HS-5 (cell line): ENCODE results near the gene SLC9A3.
"Not testable (repeated sequence)": the region's sequence is repeated elsewhere in the genome, so short reads cannot be mapped to it uniquely, and the experiment has no call there.

Experiments used
- DNase-seq: peaks from one replicate; pipeline ENCODE4 v3.0.0-alpha.2; 2012; ENCODE audit warnings: low read depth

Gene SLC9A3

DNA sequence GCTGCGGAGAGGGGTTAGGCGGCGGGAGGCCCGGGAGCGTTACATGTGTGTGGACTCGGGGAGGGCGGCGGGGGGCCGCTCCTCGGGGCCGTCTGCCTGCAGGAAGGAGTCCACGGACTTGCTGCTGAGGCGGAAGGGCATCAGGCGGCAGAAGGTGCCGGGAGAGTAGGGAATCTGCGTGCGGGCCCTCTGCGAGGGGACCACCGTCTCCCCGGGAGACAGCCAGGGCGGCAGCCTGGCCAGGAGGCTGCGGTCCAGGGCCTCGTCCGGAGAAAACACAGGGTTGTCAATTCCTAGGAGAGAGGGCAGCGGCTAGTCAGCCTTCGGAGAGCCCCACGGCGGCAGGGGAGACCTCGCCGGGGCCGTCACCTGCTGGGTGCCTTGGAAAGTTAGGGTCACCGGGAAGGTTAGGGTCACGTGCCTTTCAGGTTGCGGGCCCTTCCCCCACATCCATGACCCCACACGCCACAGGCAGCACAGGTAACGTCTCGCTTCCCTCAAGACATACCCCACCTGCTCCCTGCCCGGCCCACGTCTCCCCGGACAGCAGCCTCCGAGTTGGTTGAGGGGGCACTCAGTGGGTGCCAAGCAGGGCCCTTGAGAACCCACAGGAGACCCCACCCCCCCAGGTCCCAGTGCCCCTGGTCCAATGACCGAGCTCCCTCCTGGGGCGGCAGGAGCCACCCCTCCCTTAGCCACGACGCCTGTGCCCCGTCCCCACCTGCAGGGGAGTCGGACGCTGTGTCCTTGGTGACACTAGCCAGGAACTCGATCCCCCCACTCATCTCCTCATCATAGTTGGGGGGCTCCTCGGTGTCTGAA lies 49.2 kb downstream of the SLC9A3 start:
- DNase-seq, result no peak

DNA sequence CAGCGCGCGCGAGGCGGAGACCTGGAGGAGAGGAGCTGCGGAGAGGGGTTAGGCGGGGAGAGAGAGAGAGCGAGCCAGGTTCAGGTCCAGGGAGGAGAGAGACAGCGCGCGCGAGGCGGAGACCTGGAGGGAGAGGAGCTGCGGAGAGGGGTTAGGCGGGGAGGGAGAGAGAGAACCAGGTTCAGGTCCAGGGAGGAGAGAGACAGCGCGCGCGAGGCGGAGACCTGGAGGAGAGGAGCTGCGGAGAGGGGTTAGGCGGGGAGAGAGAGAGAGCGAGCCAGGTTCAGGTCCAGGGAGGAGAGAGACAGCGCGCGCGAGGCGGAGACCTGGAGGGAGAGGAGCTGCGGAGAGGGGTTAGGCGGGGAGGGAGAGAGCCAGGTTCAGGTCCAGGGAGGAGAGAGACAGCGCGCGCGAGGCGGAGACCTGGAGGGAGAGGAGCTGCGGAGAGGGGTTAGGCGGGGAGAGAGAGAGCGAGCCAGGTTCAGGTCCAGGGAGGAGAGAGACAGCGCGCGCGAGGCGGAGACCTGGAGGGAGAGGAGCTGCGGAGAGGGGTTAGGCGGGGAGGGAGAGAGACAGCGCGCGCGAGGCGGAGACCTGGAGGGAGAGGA lies 49.9 kb downstream of the SLC9A3 start:
- DNase-seq, result not testable (repeated sequence)

DNA sequence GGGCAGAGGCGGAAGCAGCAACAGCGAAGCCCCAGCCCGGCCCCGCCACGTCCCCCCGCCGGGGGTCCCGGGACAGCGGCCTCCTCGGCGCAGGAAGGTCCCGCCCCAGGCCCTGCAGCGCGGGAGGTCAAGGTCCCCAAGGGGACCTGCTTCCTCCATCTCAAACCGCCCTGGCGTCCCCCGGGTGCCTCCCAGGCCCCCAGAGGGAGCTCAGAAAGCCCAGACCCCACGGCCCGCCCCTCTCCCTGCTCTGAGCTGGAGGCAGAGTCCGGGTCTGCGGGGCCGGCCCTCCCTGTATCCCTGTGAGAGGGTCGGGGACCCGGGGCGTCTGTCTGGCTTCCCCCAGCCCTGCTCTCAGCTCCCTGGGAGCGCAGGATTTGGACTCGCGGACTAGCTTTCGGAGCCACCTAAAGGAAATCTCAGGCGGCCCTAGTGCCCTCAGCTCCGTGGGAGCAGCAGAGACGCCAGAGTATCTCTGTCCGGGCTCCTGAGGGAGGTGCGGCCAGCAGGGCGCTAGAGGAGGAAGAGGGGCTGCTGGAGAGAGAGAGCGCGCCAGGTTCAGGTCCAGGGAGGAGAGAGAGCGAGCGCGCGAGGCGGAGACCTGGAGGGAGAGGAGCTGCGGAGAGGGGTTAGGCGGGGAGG lies 50.6 kb downstream of the SLC9A3 start:
- peak; percentile 39 for DNase-seq

DNA sequence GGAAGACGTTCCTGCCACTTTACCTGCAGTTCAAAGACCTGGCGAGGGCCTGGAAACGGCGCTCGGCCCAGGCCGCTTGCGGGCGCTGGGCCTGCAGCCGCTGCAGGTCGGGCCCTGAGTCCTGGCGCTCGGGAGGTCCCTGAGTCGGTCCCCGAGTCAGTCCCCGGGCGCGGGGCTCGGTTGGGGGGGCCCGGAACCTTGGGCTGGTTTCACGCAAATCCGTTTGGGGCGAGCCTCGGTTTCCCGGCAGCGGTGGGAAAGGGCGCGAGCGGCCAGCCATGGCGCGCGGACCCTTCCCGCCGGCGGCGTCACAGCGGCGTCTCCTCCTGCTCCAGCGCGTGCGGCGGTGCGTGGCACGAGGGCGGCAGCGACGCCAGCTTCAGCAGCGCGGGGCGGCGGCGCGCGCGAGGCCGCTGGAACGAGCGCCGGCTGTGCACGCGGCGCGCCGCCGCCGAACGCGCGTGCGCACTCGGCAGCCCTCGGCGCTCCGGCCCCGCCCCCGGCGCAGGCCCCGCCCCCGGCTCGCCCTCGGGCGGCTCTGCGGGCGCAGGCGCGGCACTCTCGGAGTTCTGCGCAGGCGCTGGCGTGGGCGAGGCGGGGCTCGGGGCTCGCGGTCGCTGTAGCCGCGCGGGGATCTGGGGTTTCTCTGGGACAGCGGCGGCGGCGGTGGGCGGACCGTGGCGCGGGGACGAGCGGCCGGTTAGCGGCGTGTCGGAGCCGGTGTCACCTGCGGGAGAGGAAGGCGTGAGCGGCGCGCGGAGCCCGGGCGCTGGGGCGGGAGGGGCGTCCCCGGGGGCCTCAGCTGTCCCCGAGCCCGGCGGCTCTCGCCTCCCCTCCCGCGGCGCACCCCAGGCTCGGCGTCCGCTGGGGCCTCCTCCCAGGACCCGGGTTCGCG lies 51.3 kb downstream of the SLC9A3 start:
- DNase-seq, result no peak

DNA sequence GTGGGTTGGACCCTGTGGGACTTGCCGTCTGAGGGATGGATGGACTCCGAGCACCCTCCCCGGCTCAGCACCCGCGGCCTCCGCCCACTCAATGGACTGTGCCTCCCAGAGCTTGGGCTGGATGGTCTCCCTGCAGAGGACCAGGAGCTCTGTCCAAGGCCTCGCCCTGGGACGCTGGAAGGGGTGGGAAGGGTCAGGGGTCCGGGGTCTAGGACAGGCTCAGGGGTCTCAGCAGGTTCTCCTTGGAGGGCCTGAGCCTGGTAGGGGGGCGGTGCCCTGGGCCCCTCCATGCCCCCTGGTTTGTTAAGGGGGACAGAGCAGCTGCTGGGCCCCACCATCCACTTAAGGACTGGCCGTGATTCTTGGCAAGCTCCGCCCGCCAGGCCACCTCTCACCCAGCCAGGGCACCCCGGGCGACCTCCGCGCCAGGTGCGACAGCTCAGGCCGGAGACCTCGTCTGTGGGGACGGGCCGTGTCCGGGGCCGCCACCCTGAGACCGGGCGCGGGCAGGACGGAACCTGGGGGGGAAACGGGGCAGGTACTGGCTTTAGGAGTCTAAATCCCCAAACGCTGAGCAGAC lies 52.1 kb downstream of the SLC9A3 start:
- no peak for DNase-seq

DNA sequence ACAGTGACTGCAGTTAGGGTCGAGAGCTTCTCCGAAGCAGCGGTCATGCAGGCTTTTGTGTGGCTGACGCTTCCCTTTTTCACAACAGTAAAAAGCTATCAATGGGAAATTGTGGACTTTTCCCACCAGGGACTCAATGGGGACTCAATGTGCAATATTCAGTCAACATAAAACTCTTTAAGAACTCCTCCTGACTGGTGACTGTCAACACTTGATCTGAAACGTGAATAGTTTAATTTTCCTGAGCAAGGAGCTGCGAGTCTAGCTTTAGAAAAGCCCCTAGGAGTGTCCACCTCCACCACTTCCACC lies 52.5 kb downstream of the SLC9A3 start:
- no peak for DNase-seq

DNA sequence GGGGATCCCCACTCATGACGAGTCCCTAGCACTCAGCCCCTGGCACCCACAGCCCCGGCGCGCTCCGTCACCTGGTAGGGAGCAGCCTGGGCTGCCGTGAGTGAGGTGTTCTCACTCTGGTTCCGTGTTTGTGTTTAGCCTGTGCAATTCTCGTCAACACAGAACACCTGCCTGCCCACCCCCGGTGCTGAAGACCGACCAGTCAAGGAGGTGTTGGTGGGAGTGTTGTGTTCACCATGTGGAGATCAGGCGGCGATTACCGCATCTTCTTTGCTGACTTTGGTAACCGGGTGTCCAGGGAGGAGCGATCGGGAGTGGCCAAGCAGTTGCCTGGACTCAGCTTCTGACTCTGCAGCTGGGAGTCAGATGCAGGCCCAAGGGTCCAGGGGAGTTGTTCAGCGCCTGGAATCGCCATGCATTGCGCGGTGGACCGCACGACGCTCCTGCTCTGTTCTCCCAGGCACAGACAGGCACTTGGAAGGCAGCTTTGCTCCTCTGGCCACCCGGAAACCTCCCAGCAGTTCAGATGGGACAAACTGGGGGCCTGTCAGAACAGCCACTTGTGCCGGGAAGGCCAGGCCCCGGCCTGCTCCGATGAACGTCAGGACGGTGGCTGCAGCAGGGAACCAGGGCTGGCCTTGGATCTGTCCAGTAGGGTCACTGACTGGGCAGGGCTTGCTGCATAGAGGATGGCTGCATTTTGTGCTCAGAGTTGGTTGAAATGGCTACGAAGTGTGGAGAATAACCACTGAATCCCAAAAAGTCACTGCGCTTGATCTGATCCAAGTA lies 53.1 kb downstream of the SLC9A3 start:
- DNase-seq, result no peak

DNA sequence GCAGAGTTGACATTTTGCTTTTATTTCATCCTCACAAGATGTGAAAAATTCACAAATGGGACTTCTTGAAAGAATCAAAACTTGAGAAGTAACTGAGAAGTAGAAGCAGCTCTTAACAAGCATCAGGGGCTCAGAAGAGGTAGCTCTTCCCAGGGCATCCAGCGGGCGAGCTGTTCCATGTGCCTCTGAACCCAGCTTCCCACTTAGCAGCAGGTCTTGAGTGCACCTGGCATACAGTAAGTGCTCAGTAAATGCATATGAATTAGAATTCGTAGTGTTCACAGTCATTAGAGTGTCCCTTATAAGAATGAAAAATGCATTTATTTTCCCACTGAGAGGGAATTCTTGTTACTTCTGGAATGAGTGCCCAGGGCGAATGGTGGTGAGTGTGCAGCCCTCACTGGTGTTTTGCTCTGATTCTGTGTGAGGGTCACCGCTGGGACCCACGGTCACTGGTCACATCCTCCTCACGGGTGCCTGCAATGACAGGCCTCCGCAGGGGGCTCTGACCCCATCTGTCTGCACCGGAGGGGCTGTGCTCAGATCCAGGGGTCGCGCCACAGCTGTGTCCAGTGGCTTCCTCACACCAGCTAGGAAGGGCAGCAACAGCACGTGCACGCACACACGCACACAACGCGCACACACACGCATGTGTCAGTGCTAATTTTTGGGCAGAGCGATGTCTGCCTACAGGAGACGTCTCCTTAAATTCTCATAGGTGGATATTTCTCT lies 54.3 kb downstream of the SLC9A3 start:
- no peak for DNase-seq

DNA sequence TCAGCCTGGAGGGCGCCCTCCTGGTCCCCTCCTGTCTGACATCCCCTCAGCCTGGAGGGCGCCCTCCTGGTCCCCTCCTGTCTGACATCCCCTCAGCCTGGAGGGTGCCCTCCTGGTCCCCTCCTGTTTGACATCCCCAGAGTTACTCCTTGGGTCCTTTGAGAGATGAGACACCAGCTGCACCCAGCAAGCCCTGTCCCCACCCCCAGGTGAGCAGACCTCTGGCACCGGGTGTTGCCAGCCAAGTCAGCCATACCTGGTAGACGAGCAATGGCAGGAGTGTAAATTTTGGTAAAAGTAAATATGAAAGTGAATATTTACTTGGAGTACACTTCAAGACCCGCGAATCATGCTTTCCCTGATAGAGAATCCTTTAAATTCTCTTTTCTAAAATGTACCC lies 55.8 kb downstream of the SLC9A3 start:
- no peak for DNase-seq

DNA sequence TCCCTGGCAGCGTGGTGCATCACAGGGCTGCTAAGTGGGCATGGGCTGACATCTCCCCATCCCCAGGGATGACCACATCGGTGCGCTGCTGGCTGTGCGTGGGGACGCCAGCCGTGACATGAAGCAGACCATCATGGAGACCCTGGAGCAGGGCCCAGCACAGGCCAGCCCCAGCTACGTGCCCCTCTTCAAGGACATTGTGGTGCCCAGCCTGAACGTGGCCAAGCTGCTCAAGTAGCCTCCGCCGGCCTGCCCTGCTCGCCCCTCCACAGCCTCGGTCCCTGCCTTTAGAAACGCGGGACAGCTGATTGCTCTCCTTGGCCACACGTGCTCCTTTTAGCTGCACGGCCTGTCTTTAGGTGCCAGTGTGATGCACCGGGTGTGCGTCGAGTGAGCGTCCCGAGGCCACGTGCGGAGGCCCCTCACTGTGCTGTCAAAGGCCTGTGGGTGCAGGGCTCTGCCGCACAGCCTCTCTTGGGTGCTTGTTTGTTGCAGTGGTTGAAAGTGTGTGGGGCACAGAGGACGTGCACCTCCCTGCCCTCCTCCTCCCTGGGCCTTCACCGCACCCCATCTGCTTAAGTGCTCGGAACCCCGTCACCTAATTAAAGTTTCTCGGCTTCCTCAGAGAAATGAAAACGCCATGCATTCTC lies 57.5 kb downstream of the SLC9A3 start:
- no peak for DNase-seq

DNA sequence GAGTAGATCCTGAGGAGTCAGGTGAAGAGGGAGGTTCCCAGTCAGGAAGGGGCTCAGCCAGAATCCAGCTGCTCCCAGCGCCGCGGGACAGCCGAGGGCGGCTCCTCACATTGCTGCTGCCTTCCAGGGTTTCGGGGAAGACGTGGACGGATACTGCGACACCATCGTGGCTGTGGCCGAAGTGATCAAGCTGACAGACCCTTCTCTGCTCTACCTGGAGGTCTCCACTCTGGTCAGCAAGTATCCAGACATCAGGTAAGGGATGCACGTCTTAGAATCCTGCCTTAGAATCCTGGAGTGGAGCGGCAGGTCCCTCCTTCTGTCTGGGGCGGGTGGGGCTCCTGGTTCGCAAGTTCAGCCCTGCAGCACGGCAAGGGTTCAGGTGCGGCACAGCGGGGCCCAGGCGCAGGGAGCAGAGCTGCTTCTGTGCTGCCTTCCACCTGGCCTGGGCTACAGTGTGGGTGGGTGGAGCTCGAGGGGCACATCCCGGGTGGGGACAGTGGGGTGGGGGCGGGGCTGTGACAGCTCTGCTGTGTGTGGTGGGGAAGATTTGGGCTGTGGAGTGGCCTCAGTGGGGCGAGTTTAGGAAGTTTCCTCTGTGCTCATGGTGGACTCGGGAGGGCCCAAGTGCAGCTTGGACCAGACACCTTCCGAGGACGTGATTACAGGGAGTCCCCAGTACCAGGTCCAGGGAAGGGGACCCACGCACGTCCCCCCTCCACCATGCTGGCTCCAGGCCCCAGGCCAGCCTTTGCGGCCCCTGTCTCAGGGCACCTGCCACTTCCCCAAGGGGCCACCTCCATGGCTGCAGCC lies 58.5 kb downstream of the SLC9A3 start:
- no peak for DNase-seq

DNA sequence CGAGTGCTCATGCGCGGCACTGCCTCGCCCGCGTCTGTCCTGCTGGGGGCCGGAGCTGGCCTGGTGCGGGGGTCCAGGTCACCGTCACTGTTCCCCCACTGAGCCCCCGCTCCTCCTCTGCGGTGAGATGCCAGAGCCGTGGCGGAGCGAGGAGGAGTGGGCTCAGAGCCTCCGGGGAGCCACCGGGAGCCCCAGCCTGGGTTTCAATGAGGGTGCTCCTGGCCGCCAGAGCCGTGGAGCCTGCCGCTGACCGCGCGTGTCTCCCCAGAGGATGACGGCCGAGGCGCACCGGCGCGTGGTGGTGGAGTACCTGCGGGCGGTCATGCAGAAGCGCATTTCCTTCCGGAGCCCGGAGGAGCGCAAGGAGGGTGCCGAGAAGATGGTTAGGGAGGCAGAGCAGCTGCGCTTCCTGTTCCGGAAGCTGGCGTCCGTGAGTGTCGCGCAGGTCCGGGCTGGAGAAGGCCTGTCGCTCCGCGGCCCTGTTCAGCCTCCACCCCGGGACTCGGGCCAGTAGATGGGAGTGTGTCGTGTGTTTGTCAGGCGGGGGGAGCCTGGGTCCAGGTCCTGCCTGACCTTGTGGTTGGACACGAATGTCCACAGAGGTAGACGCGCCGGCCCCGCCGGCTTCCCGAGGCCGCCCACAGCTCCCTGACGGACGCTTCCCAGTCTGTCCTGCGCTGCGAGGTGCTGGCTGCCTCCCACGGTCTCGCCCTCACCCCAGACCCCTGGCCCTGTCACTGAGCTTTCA lies 59.2 kb downstream of the SLC9A3 start:
- no peak for DNase-seq

DNA sequence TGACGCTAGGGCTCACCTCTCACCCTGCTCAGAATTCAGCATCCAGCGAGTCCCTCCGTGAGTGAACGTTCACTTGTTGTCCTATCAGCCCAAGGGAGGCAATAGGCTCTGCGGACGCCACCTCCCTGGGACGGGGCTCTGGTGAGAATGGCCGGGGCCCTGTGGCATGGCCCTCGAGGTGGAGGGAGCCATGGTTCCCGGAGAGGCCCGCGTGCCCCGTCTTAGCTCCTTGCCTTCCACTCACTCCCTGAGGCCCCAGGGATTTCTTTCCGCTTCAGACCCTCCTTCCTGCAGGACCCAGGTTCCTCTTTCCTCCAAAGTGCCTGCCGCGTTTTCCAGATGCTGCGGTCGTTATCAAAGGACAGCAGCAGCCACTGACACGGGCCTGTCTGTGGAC lies 59.8 kb downstream of the SLC9A3 start:
- no peak for DNase-seq

DNA sequence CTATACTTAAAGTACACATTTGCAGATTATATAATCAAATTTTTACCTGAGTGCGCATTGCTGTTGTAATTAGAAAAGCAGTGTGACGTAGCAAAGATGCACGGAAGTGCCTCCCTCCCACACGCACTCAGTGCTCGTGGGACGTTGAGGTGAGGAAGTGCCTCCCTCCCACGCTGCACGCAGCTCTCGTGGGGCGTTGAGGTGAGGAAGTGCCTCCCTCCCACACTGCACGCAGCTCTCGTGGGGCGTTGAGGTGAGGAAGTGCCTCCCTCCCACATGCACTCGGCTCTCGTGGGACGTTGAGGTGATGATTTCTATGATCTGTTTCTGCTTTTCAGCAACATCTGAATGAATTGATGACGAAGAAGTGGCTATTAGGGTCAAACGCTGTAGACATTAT lies 60.3 kb downstream of the SLC9A3 start:
- no peak for DNase-seq

DNA sequence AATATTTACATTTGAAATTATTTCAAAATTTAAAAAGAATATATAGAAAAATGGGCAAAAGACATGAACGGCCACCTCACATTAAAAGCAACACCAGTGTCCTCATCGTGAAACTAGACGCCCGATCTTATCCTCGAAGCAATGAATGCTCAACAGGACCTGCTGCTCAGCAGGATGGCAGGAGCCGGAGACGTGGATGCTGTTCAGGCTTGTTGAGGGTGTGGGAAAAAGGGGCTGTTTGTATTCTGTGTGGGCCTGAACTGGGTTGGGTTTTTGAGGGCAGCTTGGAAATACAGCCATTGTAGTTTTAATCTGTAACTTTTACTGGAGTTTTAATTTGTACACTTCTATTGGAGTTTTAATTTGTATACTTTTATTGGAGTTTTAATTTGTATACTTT lies 60.9 kb downstream of the SLC9A3 start:
- DNase-seq, result no peak

DNA sequence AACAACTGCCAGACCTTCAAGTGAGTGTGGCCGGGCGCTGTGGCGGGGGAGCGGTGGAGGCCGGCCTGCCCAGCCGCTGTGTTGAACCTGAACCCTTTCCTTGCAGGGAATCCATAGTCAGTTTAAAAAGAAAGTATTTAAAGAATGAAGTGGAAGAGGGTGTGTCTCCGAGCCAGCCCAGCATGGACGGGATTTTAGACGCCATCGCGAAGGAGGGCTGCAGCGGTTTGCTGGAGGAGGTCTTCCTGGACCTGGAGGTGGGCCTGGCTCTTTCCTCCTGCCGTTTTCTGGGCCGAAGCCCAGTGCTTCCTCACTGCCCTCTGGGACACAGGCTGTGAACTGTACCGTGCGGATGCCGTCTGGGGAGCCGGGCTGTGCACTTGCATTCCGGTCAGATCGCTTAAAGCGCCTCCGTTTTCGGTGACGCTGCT lies 62.2 kb downstream of the SLC9A3 start:
- DNase-seq, result no peak

DNA sequence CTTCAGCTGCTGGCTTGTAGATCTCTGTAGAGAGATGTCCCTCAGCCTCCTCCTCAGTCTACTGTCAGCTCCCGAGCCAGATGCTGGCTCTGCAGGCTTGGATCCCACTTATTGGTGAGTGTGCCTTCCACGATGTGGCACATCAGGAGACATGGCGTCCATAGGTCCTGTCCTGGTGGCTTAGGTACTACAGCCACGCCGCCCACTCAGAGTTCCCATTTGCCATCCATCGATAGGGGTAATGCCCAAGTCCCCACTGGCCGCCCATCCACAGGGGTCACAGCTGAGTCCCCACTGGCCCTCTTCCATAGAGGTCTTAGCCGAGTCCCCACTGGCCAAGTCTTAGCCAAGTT lies 64.0 kb downstream of the SLC9A3 start:
- no peak for DNase-seq

DNA sequence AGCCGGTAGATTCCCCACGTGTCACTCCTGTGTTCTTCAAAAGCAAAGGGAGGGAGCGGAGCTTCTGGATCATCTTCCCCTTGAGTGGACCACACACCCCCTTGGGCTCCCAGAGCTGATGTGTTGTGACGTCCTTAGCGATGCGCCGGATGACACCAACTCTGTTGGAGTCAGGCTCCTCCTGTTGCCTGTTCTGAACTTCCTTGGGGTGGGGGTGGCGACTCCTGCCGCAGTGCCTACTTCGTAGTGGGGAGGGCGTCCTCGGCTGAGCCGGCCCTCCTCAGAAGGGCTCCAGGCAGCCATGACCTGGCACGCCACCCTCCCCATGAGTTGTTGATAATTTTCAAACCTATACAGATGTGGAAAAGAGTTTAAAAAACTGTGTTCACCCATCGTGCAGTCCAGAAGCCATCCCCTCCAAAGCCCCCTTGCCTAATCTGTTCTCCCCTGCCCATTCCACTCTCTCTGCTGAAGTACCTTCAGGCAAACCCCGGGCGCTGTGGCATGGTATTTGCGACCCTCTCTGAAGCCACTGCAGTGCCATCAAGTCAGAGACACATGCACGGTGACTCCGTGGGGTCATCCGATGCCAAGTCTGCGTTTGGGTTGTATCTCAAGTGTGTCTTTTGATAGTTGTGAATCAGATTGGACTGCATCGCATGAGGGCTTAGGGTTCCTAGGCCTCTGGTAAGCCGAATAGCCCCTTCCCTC lies 64.5 kb downstream of the SLC9A3 start:
- no peak for DNase-seq
